Measurements from ENCODE around the gene HLCS. TPM values are rescaled to one million over a fixed set of nuclear protein-coding genes. Genes with fewer than 3 reads are reported as not detected.
"Not testable (repeated sequence)": the region's sequence is repeated elsewhere in the genome, so short reads cannot be mapped to it uniquely, and the experiment has no call there.

Gene HLCS
- total RNA-seq, 4 donors from 2014 or later = 20.0 to 75.4 (median 32.8) TPM

GRCh38 chr21:36817732-36818450, 148.6 kb downstream of the HLCS start:
- DNase-seq = no peak
- Histone ChIP-seq H3K27me3 (no peaks in the 10 kb centered on the region), H3K4me3 (no peak overlapping the region), H3K36me3 (no peaks in the 10 kb centered on the region), H3K9me3 (no peaks in the 10 kb centered on the region), H3K27ac (no peak overlapping the region), H3K4me1 (no peaks in the 10 kb centered on the region)
- intact Hi-C loops (cut with DNase I; ENCODE audit: low total_unique reads) = no loop called here
- TF ChIP-seq POLR2A (IDR thresholded peaks at IDR 0.05) = no peak
- no peak for TF ChIP-seq POLR2AphosphoS5 (IDR thresholded peaks at IDR 0.05)
- TF ChIP-seq CTCF (IDR thresholded peaks at IDR 0.05) = no peak
- TF ChIP-seq EP300 (IDR thresholded peaks at IDR 0.05; ENCODE audit: low read depth) = no peak
- in situ Hi-C loops (cut with MboI; ENCODE audit: low pct_ligation_motif_present in 1 of 4, low pct_unique_long_range_greater_than_20kb in 1 of 4, low sequenced_read_pairs in 3 of 4) = no loop called here
- WGBS, 2 donors (ENCODE audit: low coverage in 1 of 2) = 93% methylated on average over 8 to 13 of the region's 13 CpGs

- no peak overlapping the region for H3K27ac ChIP-seq
- no peak overlapping the region for H3K4me3 ChIP-seq
- no peaks in the 10 kb centered on the region for H3K4me1 ChIP-seq
- no peaks in the 10 kb centered on the region for H3K27me3 ChIP-seq
- 86 to 90% methylated on average over 6 to 9 of the region's 9 CpGs for WGBS, 2 donors (ENCODE audit: low coverage in 1 of 2)
- in situ Hi-C loops (cut with MboI; ENCODE audit: low pct_ligation_motif_present in 1 of 4, low pct_unique_long_range_greater_than_20kb in 1 of 4, low sequenced_read_pairs in 3 of 4) (no loop called here), intact Hi-C loops (cut with DNase I; ENCODE audit: low total_unique reads) (no loop called here)
- DNase-seq = no peak
- TF ChIP-seq POLR2A (IDR thresholded peaks at IDR 0.05) (no peak), EP300 (IDR thresholded peaks at IDR 0.05; ENCODE audit: low read depth) (no peak), CTCF (IDR thresholded peaks at IDR 0.05) (no peak), POLR2AphosphoS5 (IDR thresholded peaks at IDR 0.05) (no peak)
- no peaks in the 10 kb centered on the region for H3K36me3 ChIP-seq
- H3K9me3 ChIP-seq = no peaks in the 10 kb centered on the region
Observed at GRCh38 chr21:36816561-36817130, 149.8 kb downstream of the HLCS start.

- DNase-seq; intact Hi-C loops (cut with DNase I; ENCODE audit: low total_unique reads); in situ Hi-C loops (cut with MboI; ENCODE audit: low pct_ligation_motif_present in 1 of 4, low pct_unique_long_range_greater_than_20kb in 1 of 4, low sequenced_read_pairs in 3 of 4); H3K36me3 ChIP-seq; H3K9me3 ChIP-seq; H3K27me3 ChIP-seq; H3K27ac ChIP-seq; H3K4me1 ChIP-seq; H3K4me3 ChIP-seq: not testable (repeated sequence)
Observed at GRCh38 chr21:36816026-36816425, 150.4 kb downstream of the HLCS start.

GRCh38 chr21:36815284-36815683, 151.2 kb downstream of the HLCS start:
- TF ChIP-seq POLR2AphosphoS5 (IDR thresholded peaks at IDR 0.05) (no peak), CTCF (IDR thresholded peaks at IDR 0.05) (no peak), EP300 (IDR thresholded peaks at IDR 0.05; ENCODE audit: low read depth) (no peak), POLR2A (IDR thresholded peaks at IDR 0.05) (no peak)
- intact Hi-C loops (cut with DNase I; ENCODE audit: low total_unique reads) (no loop called here), in situ Hi-C loops (cut with MboI; ENCODE audit: low pct_ligation_motif_present in 1 of 4, low pct_unique_long_range_greater_than_20kb in 1 of 4, low sequenced_read_pairs in 3 of 4) (no loop called here)
- Histone ChIP-seq H3K4me1 (no peaks in the 10 kb centered on the region), H3K9me3 (no peaks in the 10 kb centered on the region), H3K27ac (no peak overlapping the region), H3K4me3 (no peak overlapping the region), H3K27me3 (no peaks in the 10 kb centered on the region), H3K36me3 (no peaks in the 10 kb centered on the region)
- no peak for DNase-seq
- WGBS, 2 donors (ENCODE audit: low coverage in 1 of 2) = 93 to 98% methylated on average over 3 to 4 of the region's 4 CpGs

- Histone ChIP-seq H3K36me3 (no peaks in the 10 kb centered on the region), H3K4me3 (no peak overlapping the region), H3K27me3 (no peaks in the 10 kb centered on the region), H3K9me3 (no peaks in the 10 kb centered on the region), H3K4me1 (peaks cover 0 to 6% (median 0%) of the 10 kb centered on the region in 4 donors), H3K27ac (no peak overlapping the region)
- 76 to 91% methylated on average over 2 to 3 of the region's 3 CpGs for WGBS, 2 donors (ENCODE audit: low coverage in 1 of 2)
- no peak for TF ChIP-seq CTCF (IDR thresholded peaks at IDR 0.05)
- no peak for TF ChIP-seq POLR2AphosphoS5 (IDR thresholded peaks at IDR 0.05)
- TF ChIP-seq EP300 (IDR thresholded peaks at IDR 0.05; ENCODE audit: low read depth) = no peak
- TF ChIP-seq POLR2A (IDR thresholded peaks at IDR 0.05) = no peak
- in situ Hi-C loops (cut with MboI; ENCODE audit: low pct_ligation_motif_present in 1 of 4, low pct_unique_long_range_greater_than_20kb in 1 of 4, low sequenced_read_pairs in 3 of 4) = no loop called here
- intact Hi-C loops (cut with DNase I; ENCODE audit: low total_unique reads) = no loop called here
- DNase-seq = no peak
Observed at GRCh38 chr21:36813052-36813451, 153.4 kb downstream of the HLCS start.
